K562 (cell line): Measurements from ENCODE around the gene MFAP2. TPM values are rescaled to one million over a fixed set of nuclear protein-coding genes. Genes with fewer than 3 reads are reported as not detected.

ENCODE experiments used
- CBX8 ChIP-seq: fragments of 200-600 bp; sonication (generic); IDR thresholded peaks from 2 replicates; pipeline ENCODE4 v1.6.1; 2012; ENCODE audit warnings: borderline replicate concordance, mixed run types, low read depth, mild to moderate bottlenecking, moderate library complexity, mixed read lengths, low read length, control low read depth, inconsistent platforms; ENCODE audit not compliant: poor library complexity, severe bottlenecking; ENCODE audit errors: extremely low read depth
- CTBP1 ChIP-seq: fragments of 450-650 bp; IDR thresholded peaks from 2 replicates; pipeline ENCODE4 v1.6.1; 2016; ENCODE audit warnings: borderline replicate concordance
- HNRNPH1 ChIP-seq: fragments of 200-400 bp; formaldehyde crosslinking; optimal IDR thresholded peaks from 2 replicates; pipeline ENCODE3; 2017; ENCODE audit warnings: low read depth, mild to moderate bottlenecking, low read length, moderate library complexity
- HSF4 ChIP-seq: fragments of 250-450 bp; sonication (Bioruptor Pico); IDR thresholded peaks from 2 replicates; pipeline ENCODE4 v2.1.2; 2022; ENCODE audit warnings: mild to moderate bottlenecking, moderate library complexity, borderline replicate concordance
- JUND ChIP-seq, 2 experiments: IDR thresholded peaks; 2 replicates in 1 of 2; 3 replicates in 1 of 2; pipeline ENCODE4 v1.6.1; 2011; ENCODE audit warnings: borderline replicate concordance in 2 of 2, low read depth in 2 of 2, low read length in 2 of 2, improper control_type of control experiment in 1 of 2, missing biosample characterization in 1 of 2, missing genetic modification characterization in 1 of 2, missing genetic modification reagents in 1 of 2
- KLF16 ChIP-seq: IDR thresholded peaks from 2 replicates; pipeline ENCODE4 v1.6.1; 2016; ENCODE audit warnings: antibody characterized with exemption
- MECOM ChIP-seq: fragments of 250-450 bp; sonication (Bioruptor Pico); IDR thresholded peaks from 2 replicates; pipeline ENCODE4 v1.8.0; 2022; ENCODE audit warnings: inconsistent platforms
- PATZ1 ChIP-seq: fragments of 250-450 bp; sonication (Bioruptor Pico); IDR thresholded peaks from 2 replicates; pipeline ENCODE4 v1.5.0; 2020; ENCODE audit warnings: mild to moderate bottlenecking, borderline replicate concordance
- POLR2AphosphoS5 ChIP-seq: IDR thresholded peaks from 2 replicates; pipeline ENCODE4 v1.6.1; 2011; ENCODE audit warnings: mild to moderate bottlenecking, low read depth, low read length, moderate library complexity; ENCODE audit not compliant: control insufficient read depth, insufficient read depth
- TCF3 ChIP-seq: sonication (generic); formaldehyde crosslinking; IDR thresholded peaks from 2 replicates; pipeline ENCODE4 v1.4.0; 2020; ENCODE audit warnings: mild to moderate bottlenecking, missing genetic modification reagents
- ZFP36 ChIP-seq: fragments of 150-350 bp; IDR thresholded peaks from 2 replicates; pipeline ENCODE4 v1.6.1; 2018; ENCODE audit warnings: low read length, low read depth; ENCODE audit not compliant: partially characterized antibody
- ZNF316 ChIP-seq: fragments of 450-650 bp; IDR thresholded peaks from 2 replicates; pipeline ENCODE4 v1.6.1; 2016
- ZNF408 ChIP-seq: fragments of 250-450 bp; sonication (Bioruptor Pico); IDR thresholded peaks from 2 replicates; pipeline ENCODE4 v1.4.0; 2020; ENCODE audit warnings: low read depth, mild to moderate bottlenecking, moderate library complexity
- polyA plus RNA-seq, 8 experiments: library from polyadenylated mRNA; depleted of rRNA in 4 of 8; stranded (reverse) in 5 of 8; unstranded in 3 of 8; fragments of >200 nt; fragmentation: Nextera tagmentation in 2 of 8; fragmentation: Illumina TruSeq in 1 of 8; extraction: Ambion mirVana in 2 of 8; extraction: Trizol in 1 of 8; gene quantifications; 2 replicates each; pipeline versions ENCODE4 v1.2.1 to v1.2.3, GENCODE V29; 2011 to 2014; ENCODE audit warnings: inconsistent platforms in 1 of 8, missing spikeins in 1 of 8
- total RNA-seq, 7 experiments: library from RNA; depleted of rRNA in 6 of 7; stranded (reverse); fragments of >200 nt in 6 of 7; fragmentation: Illumina TruSeq in 2 of 7; extraction: Trizol in 2 of 7; gene quantifications; 2 replicates each; pipeline versions ENCODE4 v1.2.1 to v1.2.3, GENCODE V29; 2011 to 2021; ENCODE audit warnings: low replicate concordance in 1 of 7

MFAP2 gene
- total and polyA plus RNA-seq, 9 of the 15 experiments (the other 6 are each of a cell fraction or from before 2014, with no cell fraction given) = not detected

DNA sequence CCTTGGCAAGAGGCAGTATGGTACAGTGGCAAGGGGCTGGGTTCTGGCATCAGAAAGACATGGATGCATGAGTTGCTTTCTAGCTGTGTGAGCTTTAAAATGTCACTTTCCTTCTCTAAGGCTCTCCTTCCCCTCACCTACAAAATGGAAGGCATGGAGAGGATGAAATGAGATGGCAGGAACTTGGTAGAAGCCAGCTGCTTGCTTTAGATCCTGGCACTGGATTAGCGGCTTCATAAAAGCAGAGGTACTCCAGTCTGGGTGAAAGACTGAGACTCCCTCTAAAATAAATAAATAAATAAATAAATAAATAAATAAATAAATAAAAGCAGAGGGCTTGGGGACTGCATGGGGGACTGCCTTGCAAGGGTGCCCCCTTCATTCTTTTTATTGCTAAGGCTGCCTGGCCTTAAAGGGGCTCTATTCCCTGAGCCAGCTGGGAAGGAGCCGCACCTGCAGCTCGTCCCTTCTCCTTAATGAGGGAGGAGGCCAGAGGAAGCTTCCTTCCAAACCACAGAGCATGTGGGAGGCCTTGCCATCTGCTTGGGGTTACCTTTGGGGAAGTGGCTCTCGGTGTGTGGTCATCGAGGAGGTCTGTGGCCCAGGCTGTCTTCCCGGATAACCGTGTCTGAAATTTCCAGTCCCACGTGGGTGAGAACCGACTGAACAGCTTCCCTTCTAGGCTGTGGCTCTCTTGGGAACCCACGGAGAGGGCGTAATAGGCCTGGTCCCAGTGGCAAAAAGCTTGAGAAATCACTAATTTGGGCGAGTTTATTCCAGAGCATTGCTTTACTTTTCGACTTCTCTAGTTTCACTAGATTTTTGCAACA lies 33.3 kb upstream of the MFAP2 start (continued):
- TF ChIP-seq HNRNPH1 = no peak
- TF ChIP-seq HSF4 = no peak
- peak; percentile 86 for TF ChIP-seq KLF16
- TF ChIP-seq ZFP36 = no peak
- no peak for TF ChIP-seq ZNF316
- no peak for TF ChIP-seq ZNF408 (CRISPR knock-in tag)
- peak; percentile 85 for TF ChIP-seq TCF3 (CRISPR knock-in tag)
- TF ChIP-seq CTBP1 = peak; percentile 64
- no peak for TF ChIP-seq POLR2AphosphoS5
- no peak for TF ChIP-seq CBX8
- TF ChIP-seq PATZ1 = no peak
- TF ChIP-seq JUND (IDR thresholded peaks at IDR 0.05; ENCODE audit: borderline replicate concordance, low read depth, low read length) = no peak
- TF ChIP-seq JUND (tag; IDR thresholded peaks at IDR 0.05; ENCODE audit: borderline replicate concordance, low read depth, low read length) = no peak
- no peak for TF ChIP-seq MECOM (CRISPR knock-in tag)
